K562 (cell line): ENCODE data around the gene HSBP1L1. TPM values are rescaled to one million over a fixed set of nuclear protein-coding genes. Genes with fewer than 3 reads are reported as not detected.

Source experiments
- ATAC-seq: fragments of 200-7000 bp; cut with Tn5 transposase; 3 replicates; pipeline ENCODE4 v1.9.1; 2020; ENCODE audit warnings: moderate library complexity
- BruUV-seq: library from RNA; stranded (reverse); fragments of 400-500 nt; replicated peaks from 2 replicates; lab custom pipeline; 2021; lab: Mats Ljungman, UMichigan
- CTCF ChIA-PET: fragments of 300-600 bp; formaldehyde crosslinking; extraction: SDS; loops from one replicate; lab custom pipeline; 2021; ENCODE audit warnings: low intra/inter-chr PET ratio; lab: Yijun Ruan, JAX
- POLR2A ChIA-PET: fragments of 300-600, 350-650 bp; sonication (Branson Sonifier 250); formaldehyde crosslinking; extraction: SDS; loops from one replicate; lab custom pipeline; 2021; ENCODE audit warnings: antibody characterized with exemption, inconsistent platforms; lab: Yijun Ruan, JAX
- DNase-seq, 4 experiments: peaks; one replicate each; pipeline versions ENCODE4 v3.0.0 to v3.0.0-alpha.2; 2011 to 2018; ENCODE audit warnings: low spot score in 3 of 4, mixed read lengths in 3 of 4; ENCODE audit errors: extremely low read depth in 1 of 4
- FAIRE-seq: peaks from 2 replicates; lab custom pipeline; 2011; peaks lifted over from hg19 to GRCh38; lab: Jason Lieb, UNC
- H2AFZ ChIP-seq: 2 replicates; pipeline ENCODE4 v1.6.0; 2011; ENCODE audit warnings: low read depth, low read length, control low read depth, inconsistent platforms
- H3K27ac ChIP-seq: fragments of 200-600 bp; 3 replicates; pipeline ENCODE4 v1.8.0; 2011; ENCODE audit warnings: low read depth, mild to moderate bottlenecking, control low read depth, inconsistent platforms, low read length, moderate library complexity, mixed read lengths; ENCODE audit errors: extremely low read depth
- H3K27me3 ChIP-seq, 2 experiments: fragments of 300-600 bp in 1 of 2; 2 replicates in 1 of 2; 3 replicates in 1 of 2; pipeline versions ENCODE4 v1.6.0 to v1.8.0; 2011; ENCODE audit warnings: inconsistent platforms in 2 of 2, low read length in 2 of 2, mild to moderate bottlenecking in 1 of 2, mixed read lengths in 1 of 2, moderate library complexity in 1 of 2; ENCODE audit not compliant: control insufficient read depth in 2 of 2, insufficient read depth in 2 of 2
- H3K36me3 ChIP-seq: fragments of 300-600 bp; 3 replicates; pipeline ENCODE4 v1.8.0; 2011; ENCODE audit warnings: mild to moderate bottlenecking, low read length, inconsistent platforms; ENCODE audit not compliant: control insufficient read depth, insufficient read depth
- H3K4me1 ChIP-seq, 2 experiments: fragments of 200-600 bp in 1 of 2; replicated peaks in 1 of 2; 2 replicates in 1 of 2; 3 replicates in 1 of 2; pipeline versions ENCODE4 v1.5.1 to v1.8.0; 2011; ENCODE audit warnings: inconsistent platforms in 2 of 2, low read length in 2 of 2, mild to moderate bottlenecking in 1 of 2, mixed read lengths in 1 of 2, moderate library complexity in 1 of 2; ENCODE audit not compliant: control insufficient read depth in 2 of 2, insufficient read depth in 2 of 2
- H3K4me2 ChIP-seq: 2 replicates; pipeline ENCODE4 v1.6.1; 2011; ENCODE audit warnings: low read length, control low read depth, inconsistent platforms, mixed read lengths; ENCODE audit not compliant: insufficient read depth
- H3K4me3 ChIP-seq: fragments of 200-600 bp; sonication (generic), shearing (Covaris generic); 2 replicates; pipeline ENCODE4 v1.5.1; 2016; ENCODE audit warnings: control low read depth, inconsistent platforms
- H3K79me2 ChIP-seq: fragments of 200-600 bp; 3 replicates; pipeline ENCODE4 v1.8.0; 2011; ENCODE audit warnings: low read length, inconsistent platforms; ENCODE audit not compliant: control insufficient read depth, insufficient read depth
- H3K9ac ChIP-seq, 2 experiments: 2 replicates each; pipeline versions ENCODE4 v1.6.0 to v1.6.1; 2011; ENCODE audit warnings: low read depth in 2 of 2, low read length in 2 of 2, control low read depth in 1 of 2, inconsistent platforms in 1 of 2, mild to moderate bottlenecking in 1 of 2, mixed read lengths in 1 of 2; ENCODE audit not compliant: insufficient read depth in 1 of 2
- H3K9me1 ChIP-seq: one replicate; pipeline ENCODE4 v1.6.0; 2011; ENCODE audit warnings: inconsistent platforms, mild to moderate bottlenecking, low read length, moderate library complexity; ENCODE audit not compliant: control insufficient read depth, insufficient read depth
- H3K9me3 ChIP-seq: replicated peaks from 2 replicates; pipeline ENCODE4 v1.5.1; 2011; ENCODE audit warnings: low read depth, low read length, inconsistent platforms; ENCODE audit not compliant: control insufficient read depth, insufficient read depth
- H4K20me1 ChIP-seq: replicated peaks from 2 replicates; pipeline ENCODE4 v1.6.1; 2011; ENCODE audit warnings: low read length, inconsistent platforms, mixed read lengths; ENCODE audit not compliant: control insufficient read depth, insufficient read depth
- ASH1L ChIP-seq: fragments of 450-650 bp; IDR thresholded peaks from 2 replicates; pipeline ENCODE4 v1.6.1; 2018; ENCODE audit warnings: borderline replicate concordance, mild to moderate bottlenecking, low read depth; ENCODE audit not compliant: partially characterized antibody
- DEAF1 ChIP-seq: fragments of 450-650 bp; formaldehyde crosslinking; IDR thresholded peaks from 2 replicates; pipeline ENCODE4 v1.4.0; 2020; ENCODE audit warnings: mild to moderate bottlenecking, moderate library complexity
- E2F5 ChIP-seq: sonication (generic); formaldehyde crosslinking; IDR thresholded peaks from 2 replicates; pipeline ENCODE4 v1.8.0; 2022; ENCODE audit warnings: mild to moderate bottlenecking, missing genetic modification reagents
- MYNN ChIP-seq, 2 experiments: sonication (generic); formaldehyde crosslinking in 1 of 2; IDR thresholded peaks; 2 replicates each; pipeline versions ENCODE4 v1.5.0 to v1.6.1; 2016 to 2020; ENCODE audit warnings: antibody characterized with exemption in 1 of 2, missing genetic modification reagents in 1 of 2
- POLR2H ChIP-seq: IDR thresholded peaks from 2 replicates; pipeline ENCODE4 v1.6.1; 2016; ENCODE audit warnings: missing genetic modification characterization, low read depth, mild to moderate bottlenecking, control low read depth, missing compliant biosample characterization, moderate library complexity
- SMARCA4 ChIP-seq: fragments of 450-650 bp; IDR thresholded peaks from 2 replicates; pipeline ENCODE4 v1.6.1; 2016
- ZNF3 ChIP-seq: fragments of 250-450 bp; sonication (Bioruptor Pico); IDR thresholded peaks from 2 replicates; pipeline ENCODE4 v1.5.0; 2021; ENCODE audit warnings: mild to moderate bottlenecking, moderate library complexity
- WGBS: fragments of 100-300 bp; shearing (Covaris generic); methylation state at CpG from one replicate; pipeline ENCODE4 v1.1.6; 2016; ENCODE audit warnings: low coverage, mixed read lengths; ENCODE audit not compliant: insufficient coverage; ENCODE audit errors: missing lambda C conversion rate; 5-methylcytosine and 5-hydroxymethylcytosine counted together
- in situ Hi-C: fragments of 300-500 bp; cut with MboI; formaldehyde crosslinking; loops from 4 replicates; pipeline ENCODE4 v1.15.0; 2018; ENCODE audit warnings: inconsistent platforms, mixed read lengths
- intact Hi-C: fragments of 100-400 bp; cut with micrococcal nuclease; formaldehyde crosslinking; loops from 2 replicates; pipeline ENCODE4 v1.14.2; 2022
- polyA plus RNA-seq, 8 experiments: library from polyadenylated mRNA; depleted of rRNA in 4 of 8; stranded (reverse) in 5 of 8; unstranded in 3 of 8; fragments of >200 nt; fragmentation: Nextera tagmentation in 2 of 8; fragmentation: Illumina TruSeq in 1 of 8; extraction: Ambion mirVana in 2 of 8; extraction: Trizol in 1 of 8; gene quantifications; 2 replicates each; pipeline versions ENCODE4 v1.2.1 to v1.2.3, GENCODE V29; 2011 to 2014; ENCODE audit warnings: inconsistent platforms in 1 of 8, missing spikeins in 1 of 8
- total RNA-seq, 7 experiments: library from RNA; depleted of rRNA in 6 of 7; stranded (reverse); fragments of >200 nt in 6 of 7; fragmentation: Illumina TruSeq in 2 of 7; extraction: Trizol in 2 of 7; gene quantifications; 2 replicates each; pipeline versions ENCODE4 v1.2.1 to v1.2.3, GENCODE V29; 2011 to 2021; ENCODE audit warnings: low replicate concordance in 1 of 7
- TF ChIP-seq, protein P1 (sequence below): fragments of 200-800 bp; sonication (Bioruptor generic); IDR thresholded peaks from 2 replicates; pipeline ENCODE4 v1.6.1; 2017; ENCODE audit warnings: missing genetic modification characterization, missing compliant biosample characterization
- TF ChIP-seq, protein P2 (sequence below), 3 experiments: fragments of 200-800 bp in 1 of 3; fragments of 250-450 bp in 1 of 3; fragments of 450-650 bp in 1 of 3; sonication (Bioruptor Pico) in 1 of 3; sonication (Bioruptor generic) in 1 of 3; formaldehyde crosslinking in 1 of 3; IDR thresholded peaks; 2 replicates each; pipeline versions ENCODE4 v1.6.1 to v1.8.0; 2016 to 2022; ENCODE audit warnings: mild to moderate bottlenecking in 2 of 3, missing genetic modification characterization in 2 of 3, missing compliant biosample characterization in 1 of 3, moderate library complexity in 1 of 3
- TF ChIP-seq, protein P3 (sequence below): fragments of 450-650 bp; formaldehyde crosslinking; IDR thresholded peaks from 2 replicates; pipeline ENCODE4 v1.4.0; 2022; ENCODE audit warnings: missing genetic modification characterization

HSBP1L1 gene
- total and polyA plus RNA-seq, 9 of the 15 experiments (the other 6 are each of a cell fraction or from before 2014, with no cell fraction given): 0.24 to 0.36 TPM; not detected in 7

GRCh38 chr18:80011496-80012137, 47.2 kb downstream of the HSBP1L1 start (continued):
- peak; percentile 60 for TF ChIP-seq SMARCA4
- TF ChIP-seq, all 486 proteins: peak for 11; not testable (repeated sequence) for 475

DNA sequence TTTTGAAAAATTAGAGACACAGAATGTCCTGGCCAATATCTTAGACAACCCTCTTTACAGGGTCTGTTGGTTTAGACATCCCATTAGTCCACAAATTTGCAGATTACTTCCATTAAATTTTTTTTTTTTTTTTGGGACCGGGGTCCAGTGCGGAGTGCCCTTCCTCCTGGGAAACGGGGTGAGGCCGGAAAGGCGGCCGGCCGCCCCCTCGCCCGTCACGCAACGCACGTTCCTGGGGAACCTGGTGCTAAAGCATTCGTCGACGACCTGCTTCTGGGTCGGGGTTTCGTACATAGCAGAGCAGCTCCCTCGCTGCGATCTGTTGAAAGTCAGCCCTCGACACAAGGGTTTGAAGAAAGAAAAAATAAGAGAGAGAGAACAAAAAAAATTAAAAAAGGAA, 48.3 kb downstream of the HSBP1L1 start:
- DNase-seq (no peak), ATAC-seq (no peak), FAIRE-seq (no peak)
- Histone ChIP-seq H3K9me1 (no peaks in the 10 kb centered on the region), H3K4me3 (no peak overlapping the region), H4K20me1 (no peaks in the 10 kb centered on the region), H3K4me1 (peaks cover 8 to 24% of the 10 kb centered on the region in 2 experiments; a peak in 4 of 5 replicates), H3K9me3 (no peaks in the 10 kb centered on the region), H3K36me3 (no peaks in the 10 kb centered on the region), H3K79me2 (no peaks in the 10 kb centered on the region), H2AFZ (no peak overlapping the region), H3K9ac (no peak overlapping the region), H3K4me2 (no peak overlapping the region), H3K27me3 (no peaks in the 10 kb centered on the region), H3K27ac (peak overlapping the region; percentile 64; the same call in 2 of the 3 replicates)
- POLR2A ChIA-PET: no interaction called here
- in situ Hi-C loops: no loop called here
- no TSS peak for BruUV-seq
- intact Hi-C loops: no loop called here
- 100% methylated on average over 1 of the region's 20 CpGs for WGBS
- CTCF ChIA-PET: no interaction called here
- TF ChIP-seq, protein P1, sequence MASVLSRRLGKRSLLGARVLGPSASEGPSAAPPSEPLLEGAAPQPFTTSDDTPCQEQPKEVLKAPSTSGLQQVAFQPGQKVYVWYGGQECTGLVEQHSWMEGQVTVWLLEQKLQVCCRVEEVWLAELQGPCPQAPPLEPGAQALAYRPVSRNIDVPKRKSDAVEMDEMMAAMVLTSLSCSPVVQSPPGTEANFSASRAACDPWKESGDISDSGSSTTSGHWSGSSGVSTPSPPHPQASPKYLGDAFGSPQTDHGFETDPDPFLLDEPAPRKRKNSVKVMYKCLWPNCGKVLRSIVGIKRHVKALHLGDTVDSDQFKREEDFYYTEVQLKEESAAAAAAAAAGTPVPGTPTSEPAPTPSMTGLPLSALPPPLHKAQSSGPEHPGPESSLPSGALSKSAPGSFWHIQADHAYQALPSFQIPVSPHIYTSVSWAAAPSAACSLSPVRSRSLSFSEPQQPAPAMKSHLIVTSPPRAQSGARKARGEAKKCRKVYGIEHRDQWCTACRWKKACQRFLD (CRISPR knock-in tag): no peak
- TF ChIP-seq, protein P2, sequence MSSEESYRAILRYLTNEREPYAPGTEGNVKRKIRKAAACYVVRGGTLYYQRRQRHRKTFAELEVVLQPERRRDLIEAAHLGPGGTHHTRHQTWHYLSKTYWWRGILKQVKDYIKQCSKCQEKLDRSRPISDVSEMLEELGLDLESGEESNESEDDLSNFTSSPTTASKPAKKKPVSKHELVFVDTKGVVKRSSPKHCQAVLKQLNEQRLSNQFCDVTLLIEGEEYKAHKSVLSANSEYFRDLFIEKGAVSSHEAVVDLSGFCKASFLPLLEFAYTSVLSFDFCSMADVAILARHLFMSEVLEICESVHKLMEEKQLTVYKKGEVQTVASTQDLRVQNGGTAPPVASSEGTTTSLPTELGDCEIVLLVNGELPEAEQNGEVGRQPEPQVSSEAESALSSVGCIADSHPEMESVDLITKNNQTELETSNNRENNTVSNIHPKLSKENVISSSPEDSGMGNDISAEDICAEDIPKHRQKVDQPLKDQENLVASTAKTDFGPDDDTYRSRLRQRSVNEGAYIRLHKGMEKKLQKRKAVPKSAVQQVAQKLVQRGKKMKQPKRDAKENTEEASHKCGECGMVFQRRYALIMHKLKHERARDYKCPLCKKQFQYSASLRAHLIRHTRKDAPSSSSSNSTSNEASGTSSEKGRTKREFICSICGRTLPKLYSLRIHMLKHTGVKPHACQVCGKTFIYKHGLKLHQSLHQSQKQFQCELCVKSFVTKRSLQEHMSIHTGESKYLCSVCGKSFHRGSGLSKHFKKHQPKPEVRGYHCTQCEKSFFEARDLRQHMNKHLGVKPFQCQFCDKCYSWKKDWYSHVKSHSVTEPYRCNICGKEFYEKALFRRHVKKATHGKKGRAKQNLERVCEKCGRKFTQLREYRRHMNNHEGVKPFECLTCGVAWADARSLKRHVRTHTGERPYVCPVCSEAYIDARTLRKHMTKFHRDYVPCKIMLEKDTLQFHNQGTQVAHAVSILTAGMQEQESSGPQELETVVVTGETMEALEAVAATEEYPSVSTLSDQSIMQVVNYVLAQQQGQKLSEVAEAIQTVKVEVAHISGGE (CRISPR knock-in tag; IDR thresholded peaks at IDR 0.05): no peak
- TF ChIP-seq E2F5 (CRISPR knock-in tag) (no peak), ZNF3 (CRISPR knock-in tag) (no peak), MYNN (IDR thresholded peaks at IDR 0.05) (no peak), MYNN (CRISPR knock-in tag; IDR thresholded peaks at IDR 0.05) (no peak), ASH1L (no peak), DEAF1 (CRISPR knock-in tag) (no peak), POLR2H (tag) (no peak)
- TF ChIP-seq, protein P3, sequence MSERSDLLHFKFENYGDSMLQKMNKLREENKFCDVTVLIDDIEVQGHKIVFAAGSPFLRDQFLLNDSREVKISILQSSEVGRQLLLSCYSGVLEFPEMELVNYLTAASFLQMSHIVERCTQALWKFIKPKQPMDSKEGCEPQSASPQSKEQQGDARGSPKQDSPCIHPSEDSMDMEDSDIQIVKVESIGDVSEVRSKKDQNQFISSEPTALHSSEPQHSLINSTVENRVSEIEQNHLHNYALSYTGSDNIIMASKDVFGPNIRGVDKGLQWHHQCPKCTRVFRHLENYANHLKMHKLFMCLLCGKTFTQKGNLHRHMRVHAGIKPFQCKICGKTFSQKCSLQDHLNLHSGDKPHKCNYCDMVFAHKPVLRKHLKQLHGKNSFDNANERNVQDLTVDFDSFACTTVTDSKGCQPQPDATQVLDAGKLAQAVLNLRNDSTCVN (CRISPR knock-in tag): no peak
